ENCODE data around the gene LCP2.

LCP2 gene

DNA sequence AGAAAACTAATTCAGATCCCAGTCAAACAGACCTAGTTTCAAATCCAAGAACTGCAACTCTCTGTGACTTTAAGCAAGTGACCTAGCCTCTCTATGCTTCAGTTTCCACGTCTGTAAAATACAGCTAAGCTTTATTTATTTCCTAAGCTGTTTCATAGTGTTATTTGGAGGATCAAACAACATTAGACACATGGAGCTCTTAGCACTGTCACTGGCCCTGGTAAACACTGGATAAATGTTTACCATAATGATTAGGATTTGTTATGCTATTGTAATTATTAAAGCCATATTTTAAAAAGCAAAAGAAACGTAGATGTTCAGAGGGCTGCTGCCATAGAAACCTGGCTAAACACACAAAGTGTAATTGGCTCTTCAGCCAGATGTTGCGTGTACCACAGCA is 91.4 kb downstream of the LCP2 start:
- no peak for DNase-seq

DNA sequence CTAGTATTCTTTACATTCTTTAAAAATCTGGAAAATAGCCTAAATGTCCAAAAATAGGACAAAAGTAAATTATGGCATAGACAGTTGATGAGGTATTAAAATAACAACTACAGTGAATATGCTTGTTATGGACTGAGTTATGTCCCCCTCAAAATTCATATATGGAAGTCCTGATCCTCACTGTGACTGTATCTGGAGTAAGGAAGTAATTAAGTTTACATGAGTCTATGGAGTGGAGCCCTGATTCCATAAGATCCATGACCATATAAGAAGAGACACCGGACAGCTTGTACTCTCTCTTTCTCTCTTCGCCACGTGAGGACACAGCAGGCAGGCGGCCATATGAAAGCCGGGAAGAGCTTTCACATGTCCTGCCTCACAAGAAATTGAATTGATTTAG is 93.4 kb downstream of the LCP2 start:
- DNase-seq = no peak

DNA sequence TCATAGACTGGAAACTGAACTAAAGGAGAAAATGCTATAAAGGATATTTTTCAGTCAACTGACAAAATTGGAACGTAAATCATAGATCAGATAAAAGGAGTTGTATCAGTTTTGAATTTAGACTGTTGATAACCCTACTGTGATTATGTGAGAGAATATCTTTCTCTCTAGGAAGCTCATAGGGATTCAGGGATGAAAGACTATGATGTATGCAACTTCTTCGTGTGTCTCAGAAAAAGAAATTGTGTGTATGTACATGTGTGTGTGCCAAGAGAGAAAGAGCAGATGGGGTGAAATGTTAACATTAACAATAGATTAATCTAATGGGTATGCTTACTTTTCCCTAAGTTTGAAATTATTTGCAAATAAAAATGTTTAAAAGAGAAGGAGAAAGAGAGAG is 95.5 kb downstream of the LCP2 start:
- no peak for DNase-seq

DNA sequence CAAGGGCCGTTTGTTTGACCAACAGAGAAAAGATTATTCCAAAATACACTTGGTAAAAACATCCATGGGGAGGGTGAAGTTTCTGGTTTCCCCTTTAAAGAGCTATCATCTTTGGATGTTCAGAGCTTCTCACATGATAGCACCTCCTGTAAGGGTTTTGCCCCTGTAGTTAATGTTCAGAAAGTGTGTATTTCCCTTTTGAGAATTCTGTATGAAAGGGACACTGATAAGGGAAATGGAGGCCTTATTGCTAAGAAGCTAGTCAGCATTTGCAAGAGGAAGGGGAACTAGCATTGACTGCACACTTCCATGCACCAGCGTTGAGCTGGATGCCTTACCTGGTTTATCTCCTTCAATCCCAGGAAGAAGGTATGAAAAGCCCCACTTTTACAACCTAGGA is 96.3 kb downstream of the LCP2 start:
- DNase-seq = no peak

DNA sequence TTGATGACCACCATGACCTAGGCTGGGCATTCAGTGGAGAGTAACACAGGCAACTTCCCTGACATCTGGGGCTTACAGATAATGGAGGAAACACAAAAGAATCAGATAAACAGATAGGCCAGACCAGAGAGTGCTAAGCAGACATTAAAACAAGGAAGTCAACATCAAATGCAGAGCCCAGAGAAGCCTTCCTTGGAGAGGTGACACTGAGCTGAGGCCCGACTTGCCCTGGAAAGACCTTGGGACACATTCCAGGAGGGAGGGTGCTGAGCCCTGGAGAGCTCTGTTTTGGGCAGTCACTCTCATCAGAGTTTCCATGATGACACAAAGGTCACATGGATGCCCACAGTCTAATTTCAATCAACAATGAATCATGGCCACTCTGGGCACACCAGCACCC is 96.7 kb downstream of the LCP2 start:
- DNase-seq = no peak

All from COR-L47 (cell line).